GM23338 (cell line): Measurements from ENCODE around the gene HSF4. TPM values are rescaled to one million over a fixed set of nuclear protein-coding genes. Genes with fewer than 3 reads are reported as not detected.

Experiments
- ATAC-seq: fragments of 200-7000 bp; cut with Tn5 transposase; 3 replicates; pipeline ENCODE4 v1.9.1; 2020
- DNase-seq: peaks from one replicate; pipeline ENCODE4 v3.0.0-alpha.2; 2015; ENCODE audit warnings: low spot score
- H2AFZ ChIP-seq: fragments of 200-600 bp; sonication (generic); 2 replicates; pipeline ENCODE4 v1.8.0; 2016; ENCODE audit warnings: antibody characterized with exemption, mild to moderate bottlenecking, moderate library complexity
- H3F3A ChIP-seq: fragments of 200-600 bp; sonication (generic); replicated peaks from 2 replicates; pipeline ENCODE4 v1.8.0; 2017; ENCODE audit warnings: antibody characterized with exemption, mixed run types, low read depth
- H3K27ac ChIP-seq: fragments of 200-600 bp; sonication (generic); 2 replicates; pipeline ENCODE4 v1.6.1; 2016; ENCODE audit warnings: low read depth
- H3K27me3 ChIP-seq: fragments of 200-600 bp; sonication (generic); 2 replicates; pipeline ENCODE4 v1.8.0; 2016; ENCODE audit warnings: mild to moderate bottlenecking, mixed run types, moderate library complexity; ENCODE audit not compliant: insufficient read depth
- H3K36me3 ChIP-seq: fragments of 200-600 bp; sonication (generic); 2 replicates; pipeline ENCODE4 v1.8.0; 2016; ENCODE audit warnings: mild to moderate bottlenecking; ENCODE audit not compliant: insufficient read depth
- H3K4me1 ChIP-seq: fragments of 200-600 bp; sonication (generic); 2 replicates; pipeline ENCODE4 v1.8.0; 2016; ENCODE audit warnings: mild to moderate bottlenecking, moderate library complexity; ENCODE audit not compliant: insufficient read depth
- H3K4me2 ChIP-seq: fragments of 200-600 bp; sonication (generic); 2 replicates; pipeline ENCODE4 v1.7.1; 2017; ENCODE audit warnings: mixed run types
- H3K4me3 ChIP-seq: fragments of 200-600 bp; sonication (generic); 2 replicates; pipeline ENCODE4 v1.6.1; 2016; ENCODE audit warnings: mixed run types
- H3K79me2 ChIP-seq: fragments of 200-600 bp; sonication (generic); replicated peaks from 2 replicates; pipeline ENCODE4 v1.8.0; 2017; ENCODE audit warnings: mild to moderate bottlenecking; ENCODE audit not compliant: insufficient read depth
- H3K9me2 ChIP-seq: fragments of 200-600 bp; sonication (generic); 2 replicates; pipeline ENCODE4 v1.8.0; 2017; ENCODE audit not compliant: insufficient read depth
- H4K20me1 ChIP-seq: fragments of 200-600 bp; sonication (generic); replicated peaks from 2 replicates; pipeline ENCODE4 v1.8.0; 2017; ENCODE audit warnings: mild to moderate bottlenecking; ENCODE audit not compliant: insufficient read depth
- H3K27ac Mint-ChIP-seq: 2 replicates; pipeline ENCODE4 v1.8.0; 2020; ENCODE audit warnings: inconsistent platforms, mild to moderate bottlenecking, moderate library complexity, mixed read lengths
- H3K27me3 Mint-ChIP-seq: 3 replicates; pipeline ENCODE4 v1.8.0; 2022; ENCODE audit warnings: low read depth, mild to moderate bottlenecking, moderate library complexity, mixed read lengths, inconsistent platforms; ENCODE audit not compliant: insufficient read depth, poor library complexity
- H3K36me3 Mint-ChIP-seq: 3 replicates; pipeline ENCODE4 v1.8.0; 2021; ENCODE audit warnings: low read depth, mild to moderate bottlenecking, inconsistent platforms, moderate library complexity, mixed read lengths
- H3K4me1 Mint-ChIP-seq: 3 replicates; pipeline ENCODE4 v1.8.0; 2020; ENCODE audit warnings: mild to moderate bottlenecking, inconsistent platforms, mixed read lengths
- H3K4me3 Mint-ChIP-seq: 3 replicates; pipeline ENCODE4 v1.8.0; 2021; ENCODE audit warnings: moderate library complexity, mild to moderate bottlenecking, inconsistent platforms, mixed read lengths
- H3K9me3 Mint-ChIP-seq: 3 replicates; pipeline ENCODE4 v1.8.0; 2020; ENCODE audit warnings: moderate library complexity, mild to moderate bottlenecking, inconsistent platforms, mixed read lengths
- CTCF ChIP-seq, 2 experiments: fragments of 200-600 bp in 1 of 2; sonication (generic) in 1 of 2; conservative IDR thresholded peaks; 2 replicates each; pipeline versions ENCODE4 v1.5.1 to v1.6.1; 2016 to 2017; ENCODE audit warnings: antibody characterized with exemption in 2 of 2, low read depth in 2 of 2, mild to moderate bottlenecking in 2 of 2, moderate library complexity in 1 of 2
- ETS1 ChIP-seq: IDR thresholded peaks from 2 replicates; pipeline ENCODE4 v1.6.1; 2016; ENCODE audit warnings: antibody characterized with exemption
- EZH2 ChIP-seq: fragments of 200-600 bp; sonication (generic); IDR thresholded peaks from one replicate; pipeline ENCODE4 v1.8.0; 2017; ENCODE audit warnings: antibody characterized with exemption, mild to moderate bottlenecking, low read depth; ENCODE audit not compliant: unreplicated experiment
- EZH2phosphoT487 ChIP-seq: fragments of 200-600 bp; sonication (generic); IDR thresholded peaks from one replicate; pipeline ENCODE4 v1.8.1; 2018; ENCODE audit warnings: antibody characterized with exemption; ENCODE audit not compliant: unreplicated experiment
- JUNB ChIP-seq: IDR thresholded peaks from one replicate; pipeline ENCODE4 v1.6.1; 2016; ENCODE audit warnings: antibody characterized with exemption; ENCODE audit not compliant: unreplicated experiment
- NANOG ChIP-seq: IDR thresholded peaks from 2 replicates; pipeline ENCODE4 v1.6.1; 2016; ENCODE audit warnings: antibody characterized with exemption, borderline replicate concordance
- POLR2AphosphoS5 ChIP-seq: IDR thresholded peaks from 2 replicates; pipeline ENCODE4 v1.6.1; 2016; ENCODE audit warnings: antibody characterized with exemption, low read depth
- REST ChIP-seq: IDR thresholded peaks from one replicate; pipeline ENCODE4 v1.6.1; 2018; ENCODE audit warnings: antibody characterized with exemption; ENCODE audit not compliant: unreplicated experiment
- ZNF331 ChIP-seq: fragments of 250-450 bp; sonication (Bioruptor Pico); IDR thresholded peaks from 2 replicates; pipeline ENCODE4 v1.5.0; 2020; ENCODE audit warnings: low read depth, mild to moderate bottlenecking, moderate library complexity
- ZNF462 ChIP-seq: fragments of 250-450 bp; sonication (Bioruptor Pico); IDR thresholded peaks from 2 replicates; pipeline ENCODE4 v1.5.0; 2020; ENCODE audit warnings: mild to moderate bottlenecking, moderate library complexity
- polyA plus RNA-seq: library from polyadenylated mRNA; unstranded; fragments of >200 nt; fragmentation: Nextera tagmentation; extraction: Ambion mirVana; gene quantifications from 2 replicates; pipeline ENCODE4 v1.2.1, GENCODE V29; 2016
- total RNA-seq: library from RNA; depleted of rRNA; stranded (reverse); fragments of >200 nt; shearing (Covaris generic); gene quantifications from 2 replicates; pipeline ENCODE4 v1.2.3, GENCODE V29; 2014

The HSF4 gene
- total and polyA plus RNA-seq, 2 experiments from 2014 or later, result 0.19 to 1.3 TPM

- no peak for TF ChIP-seq ZNF462 (CRISPR knock-in tag)
- TF ChIP-seq EZH2phosphoT487, result no peak
- no peak for TF ChIP-seq ZNF331 (CRISPR knock-in tag)
Measured at GRCh38 chr16:67195676-67196075, 31.1 kb downstream of the HSF4 start (continued).

- ATAC-seq (no peak), DNase-seq (no peak)
- H3K27ac Mint-ChIP-seq, result no peak overlapping the region
- no peak overlapping the region for H3K4me2 ChIP-seq
- H3F3A ChIP-seq, result peaks cover 23% of the 10 kb centered on the region; the same call in 1 of the 2 replicates
- peaks cover 12% of the 10 kb centered on the region for H3K4me1 ChIP-seq
- H3K27ac ChIP-seq, result no peak overlapping the region
- no peak overlapping the region for H3K4me3 ChIP-seq
- peaks cover 18% of the 10 kb centered on the region for H3K27me3 Mint-ChIP-seq
- no peak overlapping the region for H3K4me3 Mint-ChIP-seq
- H3K4me1 Mint-ChIP-seq, result peaks cover 18% of the 10 kb centered on the region
- peaks cover 20% of the 10 kb centered on the region; the same call in 1 of the 2 replicates for H3K36me3 ChIP-seq
- H3K79me2 ChIP-seq, result peaks cover 21% of the 10 kb centered on the region
- peaks cover 54% of the 10 kb centered on the region for H3K36me3 Mint-ChIP-seq
- no peaks in the 10 kb centered on the region for H3K9me2 ChIP-seq
- H2AFZ ChIP-seq, result no peak overlapping the region
- no peaks in the 10 kb centered on the region for H3K27me3 ChIP-seq
- peaks cover 22% of the 10 kb centered on the region for H4K20me1 ChIP-seq
- no peaks in the 10 kb centered on the region for H3K9me3 Mint-ChIP-seq
- TF ChIP-seq POLR2AphosphoS5, result no peak
- no peak for TF ChIP-seq CTCF (conservative IDR thresholded peaks at IDR 0.05; ENCODE audit: low read depth in 2 of 2)
- TF ChIP-seq REST, result no peak
- TF ChIP-seq NANOG, result no peak
- no peak for TF ChIP-seq JUNB
- no peak for TF ChIP-seq ETS1
- TF ChIP-seq EZH2, result no peak
Measured at GRCh38 chr16:67196881-67197280, 32.3 kb downstream of the HSF4 start.
